CD1c-positive myeloid dendritic cell (primary cell): ENCODE data around the gene ACTR1B.
"Not testable (repeated sequence)": the region's sequence is repeated elsewhere in the genome, so short reads cannot be mapped to it uniquely, and the experiment has no call there.

Experiments used
- DNase-seq: peaks from one replicate; pipeline ENCODE4 v3.0.0-alpha.2; 2016; ENCODE audit errors: extremely low spot score

ACTR1B gene

GRCh38 chr2:97688062-97688827 is 24.4 kb upstream of the ACTR1B start:
- DNase-seq = no peak

- DNase-seq = not testable (repeated sequence)
These were observed 23.4 kb upstream of the ACTR1B start for GRCh38 chr2:97687235-97687634.

- DNase-seq = no peak
These were observed 14.5 kb upstream of the ACTR1B start for GRCh38 chr2:97678298-97678697.

- DNase-seq = no peak
These were observed 13.6 kb upstream of the ACTR1B start for GRCh38 chr2:97677480-97677879.

- no peak for DNase-seq
These were observed 12.8 kb upstream of the ACTR1B start for GRCh38 chr2:97676620-97677019.

- no peak for DNase-seq
These were observed 11.7 kb upstream of the ACTR1B start for GRCh38 chr2:97675430-97676113.

GRCh38 chr2:97673915-97674283 is 10.1 kb upstream of the ACTR1B start:
- peak; percentile 11 for DNase-seq

- peak; percentile 68 for DNase-seq
These were observed 9.5 kb upstream of the ACTR1B start for GRCh38 chr2:97673182-97673914.

- DNase-seq = peak; percentile 4
These were observed 8.8 kb upstream of the ACTR1B start for GRCh38 chr2:97672606-97673140.

GRCh38 chr2:97671526-97671925 is 7.7 kb upstream of the ACTR1B start:
- DNase-seq = no peak

- DNase-seq = no peak
These were observed 6.6 kb upstream of the ACTR1B start for GRCh38 chr2:97670471-97670870.

GRCh38 chr2:97669448-97669847 is 5.6 kb upstream of the ACTR1B start, which contains the start of gene C2orf92:
Gene C2orf92 (plus strand): TSS chr2:97669713. CDS start chr2:97669789, 76 bp downstream.
- DNase-seq = no peak

GRCh38 chr2:97664636-97664970 is 759 bp upstream of the ACTR1B start:
- DNase-seq = no peak

- DNase-seq = no peak
These were observed 250 bp downstream of the ACTR1B start for GRCh38 chr2:97663626-97663961.

- peak; percentile 92 for DNase-seq
These were observed 784 bp downstream of the ACTR1B start for GRCh38 chr2:97662895-97663625.

- no peak for DNase-seq
These were observed 1.4 kb downstream of the ACTR1B start for GRCh38 chr2:97662386-97662894.

- DNase-seq = no peak
These were observed 1.9 kb downstream of the ACTR1B start for GRCh38 chr2:97661927-97662326.

GRCh38 chr2:97660775-97661389 is 3.0 kb downstream of the ACTR1B start:
- DNase-seq = no peak

GRCh38 chr2:97660044-97660774 is 3.6 kb downstream of the ACTR1B start:
- DNase-seq = peak; percentile 43

- DNase-seq = no peak
These were observed 4.4 kb downstream of the ACTR1B start for GRCh38 chr2:97659256-97660043.
